Activated T-helper 1 cell treated with anti-CD3 and anti-CD28 coated beads, Interleukin-12 subunit alpha, Interleukin-12 subunit beta, Interleukin-2, Interleukin-4 antibody, amounts not matched to agents 30 ng/mL and 10 ng/mL and 1 ng/mL, durations not matched to agents 14 hours and 24 hours and 36 hours (primary cell): ENCODE measurements around the gene ITPKB. TPM values are rescaled to one million over a fixed set of nuclear protein-coding genes. Genes with fewer than 3 reads are reported as not detected.
A peak's percentile ranks its signal among the peaks of the same experiment; 100 is the strongest.

Source experiments
- DNase-seq: peaks from one replicate; pipeline ENCODE4 v3.0.0; 2021; ENCODE audit warnings: low spot score
- H3K27ac Mint-ChIP-seq: one replicate; pipeline ENCODE4 v1.8.0; 2021; ENCODE audit warnings: mild to moderate bottlenecking, mixed read lengths
- H3K27me3 Mint-ChIP-seq: one replicate; pipeline ENCODE4 v1.8.0; 2022; ENCODE audit warnings: mild to moderate bottlenecking, moderate library complexity, mixed read lengths; ENCODE audit not compliant: insufficient read depth
- H3K36me3 Mint-ChIP-seq: one replicate; pipeline ENCODE4 v1.8.0; 2021; ENCODE audit warnings: low read depth, mixed read lengths
- H3K4me1 Mint-ChIP-seq: one replicate; pipeline ENCODE4 v1.8.0; 2021; ENCODE audit warnings: low read depth, mixed read lengths
- H3K4me3 Mint-ChIP-seq: one replicate; pipeline ENCODE4 v1.8.0; 2021; ENCODE audit warnings: mild to moderate bottlenecking, moderate library complexity, mixed read lengths
- H3K9me3 Mint-ChIP-seq: one replicate; pipeline ENCODE4 v1.8.0; 2021; ENCODE audit warnings: mixed read lengths
- intact Hi-C: fragments of 100-400 bp; cut with micrococcal nuclease; formaldehyde crosslinking; loops from one replicate; pipeline ENCODE4 v1.15.1; 2024
- total RNA-seq: library from RNA; stranded (reverse); gene quantifications from 2 replicates; pipeline ENCODE4 v1.2.3, GENCODE V29; 2022

The ITPKB gene
- total RNA-seq, 1 donor from 2014 or later, result 38.5 TPM

DNA sequence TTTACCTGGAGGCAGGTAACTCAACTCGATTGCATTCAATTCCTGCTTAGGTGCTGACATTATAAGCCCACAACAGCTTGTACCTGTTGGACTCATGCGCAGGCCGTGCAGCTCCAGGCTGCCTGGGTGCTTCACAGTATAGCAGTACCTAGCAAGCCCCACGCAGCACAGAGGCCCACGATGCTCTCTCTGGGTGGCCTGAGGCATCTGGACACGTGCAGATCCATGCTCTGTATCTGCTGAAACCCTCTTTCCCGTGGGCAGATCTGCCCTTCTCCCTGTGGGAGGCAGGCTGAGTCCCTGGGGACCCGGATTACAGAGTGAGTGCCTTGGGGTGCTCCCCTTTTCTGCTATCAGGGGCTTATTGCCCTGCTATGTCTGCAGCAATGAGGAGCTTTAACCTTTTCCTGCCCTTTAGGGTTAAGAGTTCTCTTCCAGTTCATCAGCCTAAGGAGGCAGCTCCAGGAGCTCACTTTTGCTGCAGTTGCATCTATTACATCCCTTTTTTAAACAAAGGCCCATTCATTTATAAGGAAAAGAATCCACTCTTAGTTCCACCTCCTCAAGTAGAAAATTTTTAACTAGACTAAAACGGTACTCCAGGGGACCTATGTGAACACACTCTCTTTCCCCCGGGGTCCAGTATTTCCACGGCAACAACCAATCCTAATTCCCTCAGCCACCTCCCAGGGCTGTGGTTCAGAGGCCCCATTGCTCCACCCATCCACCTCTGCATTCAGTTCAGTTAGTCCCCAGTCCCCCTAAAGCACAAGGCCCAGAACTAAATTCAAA is 19.3 kb downstream of the ITPKB start:
- no peak for DNase-seq
- peaks cover 4% of the 10 kb centered on the region for H3K9me3 Mint-ChIP-seq
- H3K27me3 Mint-ChIP-seq, result no peaks in the 10 kb centered on the region
- peaks cover 39% of the 10 kb centered on the region for H3K36me3 Mint-ChIP-seq
- intact Hi-C loops, result no loop called here
- peaks cover 71% of the 10 kb centered on the region for H3K4me1 Mint-ChIP-seq
- H3K27ac Mint-ChIP-seq, result peak overlapping the region; percentile 31
- H3K4me3 Mint-ChIP-seq, result no peak overlapping the region

DNA sequence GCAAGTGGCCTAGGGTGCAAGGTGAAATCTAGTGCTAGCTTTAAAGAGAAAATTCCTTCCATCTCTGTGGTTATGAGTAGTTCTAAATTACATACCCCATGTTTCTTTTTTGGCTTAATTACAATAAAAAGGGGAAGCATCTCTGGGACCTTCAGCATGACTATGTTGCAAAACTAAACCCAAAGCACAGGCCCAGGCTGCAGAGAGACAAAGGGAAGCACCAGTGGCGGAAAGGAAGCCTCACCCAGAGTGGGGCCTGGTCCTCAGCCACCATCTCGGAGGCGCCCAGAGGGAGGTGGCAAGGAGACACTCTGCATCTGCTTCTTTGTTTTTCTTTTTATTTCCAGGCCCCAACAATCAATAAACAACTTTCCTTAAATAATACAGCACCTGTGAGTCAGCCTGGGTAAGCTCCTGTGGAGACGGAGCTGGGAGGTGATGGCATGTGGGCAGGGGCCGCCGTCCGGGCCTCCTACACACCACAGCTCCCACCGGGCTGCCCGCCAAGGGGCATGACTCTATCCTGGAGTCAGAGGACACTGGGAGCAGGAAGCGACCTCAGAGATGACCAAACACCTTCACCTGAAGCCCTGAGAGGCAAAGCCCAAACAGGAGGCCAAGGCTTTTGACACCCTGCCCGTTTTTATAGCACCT is 21.7 kb downstream of the ITPKB start:
- H3K27ac Mint-ChIP-seq, result peak overlapping the region; percentile 24
- H3K36me3 Mint-ChIP-seq, result peaks cover 44% of the 10 kb centered on the region
- H3K9me3 Mint-ChIP-seq, result peaks cover 16% of the 10 kb centered on the region
- no peak for DNase-seq
- peak overlapping the region; percentile 12 for H3K4me3 Mint-ChIP-seq
- no peaks in the 10 kb centered on the region for H3K27me3 Mint-ChIP-seq
- intact Hi-C loops, result no loop called here
- H3K4me1 Mint-ChIP-seq, result peaks cover 70% of the 10 kb centered on the region

DNA sequence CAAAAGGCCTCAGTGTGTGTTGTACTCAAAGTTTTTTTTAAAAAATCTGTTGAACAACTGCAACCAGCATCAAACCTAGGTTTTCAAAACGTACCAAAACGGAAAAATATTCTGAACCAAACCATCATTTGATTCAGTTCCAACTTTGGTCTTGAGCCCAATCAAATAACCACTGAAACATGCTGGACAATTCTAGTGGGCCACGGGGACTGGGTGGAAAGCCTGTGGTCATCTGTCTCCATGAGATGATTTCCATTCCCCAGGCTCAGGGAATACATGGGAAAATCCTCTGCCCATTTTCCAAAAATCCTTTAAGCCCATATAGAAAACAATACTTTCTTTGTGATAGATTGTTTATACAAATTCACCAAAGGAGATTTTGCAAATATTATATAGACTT is 22.5 kb downstream of the ITPKB start:
- DNase-seq, result no peak
- peaks cover 44% of the 10 kb centered on the region for H3K36me3 Mint-ChIP-seq
- H3K4me1 Mint-ChIP-seq, result peaks cover 75% of the 10 kb centered on the region
- H3K4me3 Mint-ChIP-seq, result no peak overlapping the region
- no peak overlapping the region for H3K27ac Mint-ChIP-seq
- intact Hi-C loops, result no loop called here
- H3K9me3 Mint-ChIP-seq, result peaks cover 16% of the 10 kb centered on the region
- H3K27me3 Mint-ChIP-seq, result no peaks in the 10 kb centered on the region

DNA sequence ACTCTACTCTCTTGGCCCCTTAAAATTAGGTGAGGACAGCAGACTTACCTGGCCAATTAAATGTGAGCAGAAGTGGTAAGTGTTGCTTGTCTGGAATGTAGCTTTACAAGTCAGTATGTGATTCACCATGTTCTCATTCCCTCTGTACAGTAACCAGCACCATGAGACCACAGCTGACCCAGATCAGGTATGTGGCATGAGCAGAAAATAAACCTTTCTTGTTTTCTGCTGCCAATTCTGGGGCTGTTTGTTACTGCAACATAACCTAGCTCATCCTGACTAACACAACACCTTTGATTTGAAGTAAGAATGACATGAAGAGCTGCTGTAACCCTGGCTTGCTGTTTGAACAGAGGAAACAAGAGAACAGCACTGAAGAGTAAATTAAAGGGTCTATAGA is 24.9 kb downstream of the ITPKB start:
- no peak overlapping the region for H3K4me3 Mint-ChIP-seq
- H3K27ac Mint-ChIP-seq, result peak overlapping the region; percentile 11

DNA sequence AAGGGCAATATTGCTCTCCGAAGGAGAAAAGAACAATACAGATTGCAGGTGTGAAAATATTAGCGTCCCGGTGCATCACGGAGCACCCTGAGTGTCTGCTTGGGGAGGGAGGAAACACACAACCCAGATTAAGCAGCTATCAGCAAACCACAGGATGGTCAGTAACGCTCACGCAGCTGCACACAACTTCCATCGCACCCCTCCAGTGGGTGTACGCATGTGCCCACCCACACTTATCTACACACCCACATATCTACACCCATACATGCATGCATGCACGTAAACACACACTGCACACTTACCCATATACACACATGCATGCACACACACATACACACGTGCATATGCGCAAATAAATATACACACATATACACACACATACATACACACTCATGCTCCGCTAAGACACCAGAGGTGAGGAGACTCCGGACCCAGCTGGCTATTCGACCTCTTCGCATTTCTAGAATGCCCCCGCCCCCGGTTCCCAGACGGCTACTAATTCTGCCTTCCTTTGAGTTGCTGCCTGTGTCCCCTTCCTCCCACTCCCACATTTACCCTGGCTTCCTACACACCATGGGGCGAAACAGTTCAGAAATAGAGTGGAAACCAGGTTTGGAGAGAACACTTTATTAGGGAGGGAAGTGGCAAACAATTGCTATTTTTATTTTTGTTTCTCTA is 26.2 kb downstream of the ITPKB start:
- Mint-ChIP-seq H3K4me1 (peaks cover 86% of the 10 kb centered on the region), H3K9me3 (peaks cover 16% of the 10 kb centered on the region), H3K4me3 (peak overlapping the region; percentile 6), H3K27ac (peak overlapping the region; percentile 42), H3K27me3 (peaks cover 1% of the 10 kb centered on the region), H3K36me3 (peaks cover 49% of the 10 kb centered on the region)
- no peak for DNase-seq
- intact Hi-C loops, result loop anchor here (1.0 to 5.0 kb wide), 5 partner anchors 10 to 224 kb away; partner anchors contain the start of gene ITPKB

More for the DNA sequence above, 24.9 kb downstream of the ITPKB start:
- intact Hi-C loops, result loop anchor here (5.0 kb wide), 1 partner anchor 223 kb away; no protein-coding TSS in a partner anchor
- H3K4me1 Mint-ChIP-seq, result peaks cover 84% of the 10 kb centered on the region
- peaks cover 16% of the 10 kb centered on the region for H3K9me3 Mint-ChIP-seq
- peaks cover 1% of the 10 kb centered on the region for H3K27me3 Mint-ChIP-seq
- peaks cover 47% of the 10 kb centered on the region for H3K36me3 Mint-ChIP-seq
- DNase-seq, result no peak

DNA sequence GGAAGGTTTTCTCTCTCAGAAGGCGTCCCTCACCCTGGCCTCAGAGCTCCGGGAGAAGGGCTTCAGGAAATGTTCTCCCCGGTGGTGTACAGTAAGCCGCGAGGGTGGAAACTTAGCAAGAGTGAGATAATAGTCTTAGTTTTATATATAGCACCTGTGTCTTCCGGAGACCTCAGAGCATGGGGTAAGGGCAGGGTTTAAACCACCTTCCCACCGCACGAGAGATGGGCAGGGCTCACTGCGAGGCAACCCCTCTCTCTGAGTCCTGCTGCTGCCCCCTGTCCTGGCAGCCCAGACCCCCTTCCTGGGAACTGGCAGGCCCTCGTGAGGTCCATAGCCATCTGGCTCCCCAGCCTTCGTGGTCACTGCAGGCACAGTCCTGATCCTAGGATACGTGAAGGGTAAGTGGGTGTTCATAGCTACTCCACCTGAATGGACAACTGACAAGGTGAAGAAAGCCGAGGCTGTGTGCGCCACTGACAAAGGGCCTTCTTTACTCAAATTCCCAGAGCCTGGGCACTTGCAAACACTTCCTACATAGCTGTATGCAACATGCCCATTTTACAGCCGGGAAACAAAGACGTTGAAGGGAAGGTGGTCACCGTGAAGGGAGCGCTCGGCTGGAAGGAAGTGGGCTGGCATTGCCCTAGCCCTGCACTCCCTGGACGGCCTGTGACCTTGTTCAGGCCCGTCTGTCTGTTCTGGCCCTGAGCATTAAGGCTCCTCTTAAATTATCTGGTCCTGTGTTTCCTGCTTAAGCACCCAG is 26.9 kb downstream of the ITPKB start:
- peaks cover 1% of the 10 kb centered on the region for H3K27me3 Mint-ChIP-seq
- peaks cover 86% of the 10 kb centered on the region for H3K4me1 Mint-ChIP-seq
- peak overlapping the region; percentile 6 for H3K4me3 Mint-ChIP-seq
- H3K27ac Mint-ChIP-seq, result peak overlapping the region; percentile 64
- peaks cover 52% of the 10 kb centered on the region for H3K36me3 Mint-ChIP-seq
- DNase-seq, result peak; percentile 61
- intact Hi-C loops, result loop anchor here (1.0 to 5.0 kb wide), 6 partner anchors 9 to 225 kb away; partner anchors contain the start of gene ITPKB
- peaks cover 16% of the 10 kb centered on the region for H3K9me3 Mint-ChIP-seq

DNA sequence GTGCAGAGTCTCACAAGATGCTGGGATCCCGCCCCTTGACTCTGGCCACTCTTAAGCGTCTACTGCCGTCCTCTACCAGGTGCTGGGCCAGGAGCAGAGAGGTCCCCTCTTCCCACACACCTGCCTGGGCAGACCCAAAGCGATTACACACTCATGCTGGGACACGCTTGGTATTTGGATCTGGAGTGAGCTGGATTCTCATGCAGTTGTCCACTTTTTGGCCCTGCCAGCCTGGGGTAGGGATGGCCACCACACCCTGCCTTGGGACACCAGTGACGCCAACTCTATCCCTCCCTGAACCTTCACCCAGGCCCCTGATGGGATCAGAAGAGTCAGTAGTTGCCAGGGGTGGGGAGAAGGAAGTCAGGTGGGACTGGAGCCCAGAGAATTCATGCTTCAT is 28.6 kb downstream of the ITPKB start:
- Mint-ChIP-seq H3K36me3 (peaks cover 52% of the 10 kb centered on the region), H3K27ac (peak overlapping the region; percentile 41), H3K27me3 (peaks cover 1% of the 10 kb centered on the region), H3K9me3 (peaks cover 16% of the 10 kb centered on the region), H3K4me3 (no peak overlapping the region), H3K4me1 (peaks cover 79% of the 10 kb centered on the region)
- no peak for DNase-seq
- intact Hi-C loops, result loop anchor here (5.0 kb wide), 1 partner anchor 227 kb away; no protein-coding TSS in a partner anchor

DNA sequence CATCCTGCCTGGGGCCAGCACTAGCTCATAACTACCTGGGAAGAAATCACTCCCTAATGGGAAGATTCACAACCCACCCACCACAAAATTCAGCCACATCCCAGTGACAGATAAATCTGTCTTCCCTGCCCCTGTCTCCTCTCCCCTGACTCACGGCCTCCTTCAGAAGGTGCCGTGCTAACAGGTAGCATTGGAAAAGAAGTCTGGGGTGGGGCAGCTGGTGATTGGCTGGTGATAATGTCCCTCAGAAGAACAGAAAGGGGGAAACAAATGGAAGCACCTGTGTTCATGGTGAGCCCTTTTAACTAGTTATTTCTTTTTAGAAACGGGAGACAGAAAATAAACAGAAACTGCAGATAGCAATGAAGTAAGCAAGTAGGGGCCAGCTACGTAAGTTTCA is 29.1 kb downstream of the ITPKB start:
- DNase-seq, result no peak
- Mint-ChIP-seq H3K36me3 (peaks cover 51% of the 10 kb centered on the region), H3K27ac (peak overlapping the region; percentile 56), H3K9me3 (peaks cover 14% of the 10 kb centered on the region), H3K27me3 (peaks cover 1% of the 10 kb centered on the region), H3K4me1 (peaks cover 74% of the 10 kb centered on the region), H3K4me3 (peak overlapping the region; percentile 56)
- intact Hi-C loops, result loop anchor here (2.0 to 5.0 kb wide), 2 partner anchors 19 to 227 kb away; no protein-coding TSS in a partner anchor

DNA sequence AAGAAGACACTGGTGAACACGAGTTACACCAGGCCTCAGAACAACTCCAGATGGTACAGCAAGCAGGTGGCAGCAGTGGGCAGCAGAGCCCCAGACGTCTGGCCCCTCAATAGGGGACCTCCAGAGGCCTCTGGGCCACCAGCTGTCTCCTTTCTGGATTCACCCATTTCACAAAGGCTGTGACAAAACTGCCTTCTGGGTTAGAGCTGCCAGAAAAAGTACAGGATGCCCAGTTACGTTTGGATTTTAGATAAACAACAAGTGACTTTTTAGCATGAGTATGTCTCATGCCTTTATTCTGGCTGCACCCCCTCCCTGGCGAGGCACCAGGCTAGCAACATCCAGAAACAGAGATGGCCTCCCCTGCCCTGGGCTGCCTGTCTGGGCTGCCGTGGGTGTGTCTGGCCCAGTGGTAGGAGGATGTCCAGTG is 30.1 kb downstream of the ITPKB start:
- peaks cover 75% of the 10 kb centered on the region for H3K4me1 Mint-ChIP-seq
- H3K36me3 Mint-ChIP-seq, result peaks cover 44% of the 10 kb centered on the region
- no peak for DNase-seq
- H3K9me3 Mint-ChIP-seq, result peaks cover 4% of the 10 kb centered on the region
- H3K27me3 Mint-ChIP-seq, result peaks cover 1% of the 10 kb centered on the region
- peak overlapping the region; percentile 94 for H3K27ac Mint-ChIP-seq
- H3K4me3 Mint-ChIP-seq, result no peak overlapping the region
- intact Hi-C loops, result loop anchor here (2.0 kb wide), 1 partner anchor 18 kb away; no protein-coding TSS in a partner anchor

DNA sequence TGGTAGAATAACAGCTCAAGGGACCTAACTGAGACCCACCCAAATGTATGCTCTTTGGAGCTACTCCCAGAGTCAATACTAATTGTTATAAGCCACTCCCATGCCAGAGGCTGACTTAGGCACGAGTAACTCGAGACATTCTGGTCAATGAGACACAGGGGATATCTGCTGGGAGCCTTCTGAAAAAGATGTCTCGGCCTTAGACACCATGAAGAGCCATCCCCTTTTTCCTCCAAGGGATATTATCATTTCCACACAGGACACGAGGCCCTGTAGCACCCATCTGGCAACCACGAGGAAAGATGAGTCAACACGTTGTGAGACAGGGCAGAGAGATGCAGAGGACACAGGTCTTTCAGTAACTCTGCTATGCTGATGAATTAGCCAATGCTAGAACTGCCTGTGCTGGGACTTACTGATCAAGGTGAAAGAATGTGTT is 30.7 kb downstream of the ITPKB start:
- Mint-ChIP-seq H3K27me3 (peaks cover 1% of the 10 kb centered on the region), H3K27ac (peak overlapping the region; percentile 94), H3K4me1 (peaks cover 72% of the 10 kb centered on the region), H3K9me3 (no peaks in the 10 kb centered on the region), H3K36me3 (peaks cover 39% of the 10 kb centered on the region), H3K4me3 (peak overlapping the region; percentile 59)
- no peak for DNase-seq
- intact Hi-C loops, result loop anchor here (2.0 kb wide), 1 partner anchor 18 kb away; no protein-coding TSS in a partner anchor

DNA sequence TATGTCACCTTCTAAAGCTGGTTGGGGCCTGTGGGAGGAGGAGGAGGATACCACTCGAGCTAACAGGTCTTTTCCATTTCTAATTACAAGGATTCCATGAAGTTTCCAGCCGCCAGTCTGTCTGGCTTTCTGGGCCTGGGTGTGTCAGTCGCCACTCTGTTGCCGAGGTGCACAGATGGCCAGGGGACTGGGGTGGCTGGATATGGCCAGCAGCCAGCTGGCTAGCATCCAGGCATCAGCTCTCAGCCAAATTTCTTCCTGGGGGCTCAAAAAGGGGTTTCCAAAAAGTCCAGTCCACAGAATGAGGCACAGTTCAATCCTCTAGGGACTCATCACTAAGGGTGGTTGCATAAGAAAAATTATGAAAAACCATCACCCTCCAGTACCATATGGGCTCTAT is 32.4 kb downstream of the ITPKB start:
- peaks cover 36% of the 10 kb centered on the region for H3K36me3 Mint-ChIP-seq
- peaks cover 1% of the 10 kb centered on the region for H3K27me3 Mint-ChIP-seq
- DNase-seq, result no peak
- no peak overlapping the region for H3K27ac Mint-ChIP-seq
- no peak overlapping the region for H3K4me3 Mint-ChIP-seq
- peaks cover 70% of the 10 kb centered on the region for H3K4me1 Mint-ChIP-seq
- intact Hi-C loops, result no loop called here
- H3K9me3 Mint-ChIP-seq, result no peaks in the 10 kb centered on the region
